GM06990 (cell line): ENCODE results near the gene ZNF524.
A peak's percentile ranks its signal among the peaks of the same experiment; 100 is the strongest.

Experiments
- DNase-seq: peaks from one replicate; pipeline ENCODE4 v3.0.0-alpha.2; 2011; ENCODE audit not compliant: insufficient read length; ENCODE audit errors: extremely low read depth
- H3K27me3 ChIP-seq: replicated peaks from 2 replicates; pipeline ENCODE4 v1.6.0; 2011; ENCODE audit warnings: low read length; ENCODE audit not compliant: control insufficient read depth, insufficient read depth
- H3K36me3 ChIP-seq: 2 replicates; pipeline ENCODE4 v1.5.1; 2011; ENCODE audit warnings: low read length; ENCODE audit not compliant: control insufficient read depth, insufficient read depth
- H3K4me3 ChIP-seq: replicated peaks from 2 replicates; pipeline ENCODE4 v1.5.1; 2011; ENCODE audit warnings: low read depth, mild to moderate bottlenecking, control low read depth, low read length
- TF ChIP-seq, protein P1 (sequence below): IDR thresholded peaks from 2 replicates; pipeline ENCODE4 v1.5.1; 2011; ENCODE audit warnings: low read length, control low read depth, mild to moderate bottlenecking, inconsistent platforms; ENCODE audit not compliant: insufficient read depth, poor library complexity, severe bottlenecking

ZNF524 gene

GRCh38 chr19:55586976-55587668, 13.0 kb upstream of the ZNF524 start:
- DNase-seq, result peak; percentile 96
- H3K27me3 ChIP-seq, result no peaks in the 10 kb centered on the region; the same call in 1 of the 2 replicates
- H3K36me3 ChIP-seq, result no peaks in the 10 kb centered on the region
- H3K4me3 ChIP-seq, result peak overlapping the region; percentile 52
- TF ChIP-seq, protein P1, sequence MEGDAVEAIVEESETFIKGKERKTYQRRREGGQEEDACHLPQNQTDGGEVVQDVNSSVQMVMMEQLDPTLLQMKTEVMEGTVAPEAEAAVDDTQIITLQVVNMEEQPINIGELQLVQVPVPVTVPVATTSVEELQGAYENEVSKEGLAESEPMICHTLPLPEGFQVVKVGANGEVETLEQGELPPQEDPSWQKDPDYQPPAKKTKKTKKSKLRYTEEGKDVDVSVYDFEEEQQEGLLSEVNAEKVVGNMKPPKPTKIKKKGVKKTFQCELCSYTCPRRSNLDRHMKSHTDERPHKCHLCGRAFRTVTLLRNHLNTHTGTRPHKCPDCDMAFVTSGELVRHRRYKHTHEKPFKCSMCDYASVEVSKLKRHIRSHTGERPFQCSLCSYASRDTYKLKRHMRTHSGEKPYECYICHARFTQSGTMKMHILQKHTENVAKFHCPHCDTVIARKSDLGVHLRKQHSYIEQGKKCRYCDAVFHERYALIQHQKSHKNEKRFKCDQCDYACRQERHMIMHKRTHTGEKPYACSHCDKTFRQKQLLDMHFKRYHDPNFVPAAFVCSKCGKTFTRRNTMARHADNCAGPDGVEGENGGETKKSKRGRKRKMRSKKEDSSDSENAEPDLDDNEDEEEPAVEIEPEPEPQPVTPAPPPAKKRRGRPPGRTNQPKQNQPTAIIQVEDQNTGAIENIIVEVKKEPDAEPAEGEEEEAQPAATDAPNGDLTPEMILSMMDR, result no peak

GRCh38 chr19:55588738-55589137, 11.3 kb upstream of the ZNF524 start:
- H3K4me3 ChIP-seq, result no peak overlapping the region
- TF ChIP-seq, protein P1, result no peak

GRCh38 chr19:55590109-55590508, 10.0 kb upstream of the ZNF524 start:
- Histone ChIP-seq H3K36me3 (peaks cover 7% of the 10 kb centered on the region), H3K27me3 (no peaks in the 10 kb centered on the region)
- TF ChIP-seq, protein P1, result no peak

More at GRCh38 chr19:55588738-55589137, 11.3 kb upstream of the ZNF524 start:
- Histone ChIP-seq H3K27me3 (no peaks in the 10 kb centered on the region; the same call in 1 of the 2 replicates), H3K36me3 (peaks cover 5% of the 10 kb centered on the region)
- DNase-seq, result no peak

DNA sequence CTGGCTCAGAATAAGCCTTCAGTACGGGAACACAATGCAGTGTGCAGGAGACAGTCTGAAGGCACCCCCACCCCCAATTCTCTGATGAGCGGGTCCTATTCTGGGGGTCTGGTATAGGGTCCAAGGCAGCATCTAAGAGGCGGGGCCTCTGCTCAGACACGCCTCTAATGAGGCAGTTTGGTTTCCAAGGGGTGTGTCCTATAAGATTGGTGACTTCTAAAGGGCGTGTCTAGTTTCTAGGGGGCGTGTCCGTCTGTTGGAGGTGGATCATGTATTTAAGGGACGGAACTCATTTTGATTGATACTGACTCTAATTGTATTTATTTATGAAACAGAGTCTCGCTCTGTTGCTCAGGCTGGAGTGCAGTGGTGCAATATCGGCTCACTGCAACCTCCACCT, 9.5 kb upstream of the ZNF524 start:
- Histone ChIP-seq H3K36me3 (peaks cover 7% of the 10 kb centered on the region), H3K4me3 (no peak overlapping the region), H3K27me3 (no peaks in the 10 kb centered on the region)
- DNase-seq, result no peak
- TF ChIP-seq, protein P1, result no peak

More at GRCh38 chr19:55590109-55590508, 10.0 kb upstream of the ZNF524 start:
- no peak for DNase-seq
- H3K4me3 ChIP-seq, result no peak overlapping the region

GRCh38 chr19:55591555-55591954, 8.5 kb upstream of the ZNF524 start:
- no peaks in the 10 kb centered on the region for H3K27me3 ChIP-seq
- peaks cover 11% of the 10 kb centered on the region for H3K36me3 ChIP-seq
- H3K4me3 ChIP-seq, result no peak overlapping the region
- TF ChIP-seq, protein P1, result no peak
- DNase-seq, result no peak
